GM18951 (cell line): ENCODE data around the gene TCF12.

Experiments
- POLR2A ChIP-seq: IDR thresholded peaks from 4 replicates; pipeline ENCODE4 v1.6.1; 2011; ENCODE audit warnings: mild to moderate bottlenecking; ENCODE audit not compliant: insufficient read length, insufficient read depth; ENCODE audit errors: extremely low read depth
- in situ Hi-C: fragments of 300-500 bp; cut with MboI; formaldehyde crosslinking; loops from one replicate; pipeline ENCODE4 v1.12.0; 2022; ENCODE audit warnings: low sequenced_read_pairs, mixed read lengths, inconsistent platforms; ENCODE audit not compliant: unreplicated experiment

The TCF12 gene

GRCh38 chr15:57284535-57284934, 366.1 kb downstream of the TCF12 start:
- no peak for TF ChIP-seq POLR2A
- in situ Hi-C loops: no loop called here

- TF ChIP-seq POLR2A: no peak
- in situ Hi-C loops: no loop called here
Observed at GRCh38 chr15:57285386-57285785, 366.9 kb downstream of the TCF12 start.

GRCh38 chr15:57286446-57287122, 368.1 kb downstream of the TCF12 start:
- in situ Hi-C loops: no loop called here
- no peak for TF ChIP-seq POLR2A

GRCh38 chr15:57287123-57287521, 368.7 kb downstream of the TCF12 start:
- in situ Hi-C loops: no loop called here
- no peak for TF ChIP-seq POLR2A

- in situ Hi-C loops: no loop called here
- no peak for TF ChIP-seq POLR2A
Observed at GRCh38 chr15:57288926-57289580, 370.6 kb downstream of the TCF12 start.

GRCh38 chr15:57290187-57290586, 371.7 kb downstream of the TCF12 start:
- in situ Hi-C loops: no loop called here
- no peak for TF ChIP-seq POLR2A

- no peak for TF ChIP-seq POLR2A
- in situ Hi-C loops: no loop called here
Observed at GRCh38 chr15:57290826-57291225, 372.4 kb downstream of the TCF12 start.

GRCh38 chr15:57296473-57297162, 378.2 kb downstream of the TCF12 start:
- in situ Hi-C loops: no loop called here
- no peak for TF ChIP-seq POLR2A

GRCh38 chr15:57297163-57297593, 378.7 kb downstream of the TCF12 start:
- no peak for TF ChIP-seq POLR2A
- in situ Hi-C loops: no loop called here

- in situ Hi-C loops: no loop called here
- no peak for TF ChIP-seq POLR2A
Observed at GRCh38 chr15:57297630-57298029, 379.2 kb downstream of the TCF12 start.

GRCh38 chr15:57298204-57298603, 379.8 kb downstream of the TCF12 start:
- in situ Hi-C loops: no loop called here

GRCh38 chr15:57298843-57299550, 380.6 kb downstream of the TCF12 start:
- in situ Hi-C loops: no loop called here

More at GRCh38 chr15:57298204-57298603, 379.8 kb downstream of the TCF12 start:
- no peak for TF ChIP-seq POLR2A

GRCh38 chr15:57301307-57301706, 382.9 kb downstream of the TCF12 start:
- in situ Hi-C loops: loop anchor here (10.0 to 25.0 kb wide), 4 partner anchors 87 to 814 kb away; no protein-coding TSS in a partner anchor
- TF ChIP-seq POLR2A: no peak

More at GRCh38 chr15:57298843-57299550, 380.6 kb downstream of the TCF12 start:
- no peak for TF ChIP-seq POLR2A
